H1 (cell line): Measurements from ENCODE around the gene ZNF473. TPM values are rescaled to one million over a fixed set of nuclear protein-coding genes. Genes with fewer than 3 reads are reported as not detected.
A peak's percentile ranks its signal among the peaks of the same experiment; 100 is the strongest.

Source experiments
- CTCF ChIA-PET: fragments of 300-600 bp; sonication (Branson Sonifier 250); formaldehyde crosslinking; loops from one replicate; lab custom pipeline; 2021; ENCODE audit not compliant: partially characterized antibody; lab: Charles Lee
- POLR2A ChIA-PET: fragments of 300-600 bp; sonication (Branson Sonifier 250); formaldehyde crosslinking; loops from one replicate; lab custom pipeline; 2021; ENCODE audit warnings: inconsistent platforms; ENCODE audit not compliant: partially characterized antibody; lab: Charles Lee
- DNase-seq, 2 experiments: peaks; one replicate each; pipeline versions ENCODE4 v3.0.0 to v3.0.0-alpha.2; 2010 to 2022; ENCODE audit warnings: low spot score in 2 of 2, low read depth in 1 of 2, mixed read lengths in 1 of 2
- FAIRE-seq: peaks from 2 replicates; lab custom pipeline; 2011; peaks lifted over from hg19 to GRCh38; lab: Jason Lieb, UNC
- H2AFZ ChIP-seq: 2 replicates; pipeline ENCODE4 v1.8.1; 2012; ENCODE audit warnings: low read length, inconsistent platforms
- H2AK5ac ChIP-seq: 2 replicates; pipeline ENCODE4 v1.6.1; 2013; ENCODE audit warnings: low read depth, low read length
- H2BK120ac ChIP-seq: replicated peaks from 2 replicates; pipeline ENCODE3; 2013; ENCODE audit warnings: low read depth, low read length, inconsistent platforms
- H2BK12ac ChIP-seq: 2 replicates; pipeline ENCODE4 v1.6.1; 2013; ENCODE audit warnings: low read depth, low read length
- H2BK15ac ChIP-seq: 2 replicates; pipeline ENCODE4 v1.6.1; 2013; ENCODE audit warnings: low read length
- H2BK20ac ChIP-seq: 2 replicates; pipeline ENCODE4 v1.6.1; 2013; ENCODE audit warnings: low read length
- H2BK5ac ChIP-seq: 2 replicates; pipeline ENCODE4 v1.6.1; 2013; ENCODE audit warnings: low read depth, low read length
- H3K14ac ChIP-seq: 2 replicates; pipeline ENCODE4 v1.6.1; 2013; ENCODE audit warnings: inconsistent platforms; ENCODE audit not compliant: insufficient read length
- H3K18ac ChIP-seq: 2 replicates; pipeline ENCODE4 v1.6.1; 2013; ENCODE audit warnings: low read length; ENCODE audit errors: extremely low read depth
- H3K23ac ChIP-seq: 2 replicates; pipeline ENCODE4 v1.6.1; 2013; ENCODE audit warnings: inconsistent platforms; ENCODE audit not compliant: insufficient read length
- H3K23me2 ChIP-seq: 2 replicates; pipeline ENCODE4 v1.6.1; 2013; ENCODE audit warnings: low read depth, low read length
- H3K27ac ChIP-seq: 2 replicates; pipeline ENCODE4 v1.6.1; 2011; ENCODE audit warnings: low read depth, low read length, inconsistent platforms
- H3K27me3 ChIP-seq, 4 experiments: replicated peaks in 1 of 4; 1 replicate in 1 of 4; 2 replicates in 3 of 4; pipeline versions ENCODE4 v1.6.1 to v1.8.1; 2011 to 2013; ENCODE audit warnings: low read length in 3 of 4, mild to moderate bottlenecking in 3 of 4, inconsistent platforms in 2 of 4, mixed read lengths in 2 of 4, moderate library complexity in 1 of 4; ENCODE audit not compliant: control insufficient read depth in 3 of 4, insufficient read depth in 3 of 4; ENCODE audit errors: extremely low read depth in 1 of 4
- H3K36me3 ChIP-seq, 4 experiments: 2 replicates each; pipeline versions ENCODE4 v1.6.1 to v1.8.1; 2011 to 2013; ENCODE audit warnings: mild to moderate bottlenecking in 4 of 4, low read length in 3 of 4, moderate library complexity in 2 of 4, control low read depth in 1 of 4, inconsistent platforms in 1 of 4; ENCODE audit not compliant: insufficient read depth in 4 of 4, control insufficient read depth in 2 of 4
- H3K4ac ChIP-seq: replicated peaks from 2 replicates; pipeline ENCODE3; 2013; ENCODE audit warnings: low read length, low read depth, mixed read lengths, inconsistent platforms; ENCODE audit not compliant: insufficient read length
- H3K4me1 ChIP-seq, 4 experiments: replicated peaks in 1 of 4; 1 replicate in 1 of 4; 2 replicates in 3 of 4; pipeline versions ENCODE4 v1.6.1 to v1.8.1; 2011 to 2013; ENCODE audit warnings: low read length in 3 of 4, inconsistent platforms in 2 of 4, mixed read lengths in 1 of 4; ENCODE audit not compliant: insufficient read depth in 4 of 4, control insufficient read depth in 3 of 4
- H3K4me2 ChIP-seq, 2 experiments: 2 replicates each; pipeline versions ENCODE4 v1.6.1 to v1.8.1; 2011 to 2013; ENCODE audit warnings: low read depth in 2 of 2, low read length in 2 of 2, control low read depth in 1 of 2, inconsistent platforms in 1 of 2, mild to moderate bottlenecking in 1 of 2; ENCODE audit not compliant: insufficient read depth in 1 of 2
- H3K4me3 ChIP-seq, 4 experiments: fragments of 200-600, 300-600 bp in 1 of 4; sonication (generic), shearing (Covaris generic), sonication (Bioruptor Twin) in 1 of 4; 2 replicates each; pipeline versions ENCODE4 v1.5.1 to v1.8.1; 2011 to 2016; ENCODE audit warnings: low read length in 4 of 4, low read depth in 3 of 4, control low read depth in 2 of 4, inconsistent platforms in 2 of 4, mild to moderate bottlenecking in 2 of 4, mixed read lengths in 1 of 4, moderate library complexity in 1 of 4; ENCODE audit not compliant: insufficient read depth in 2 of 4; ENCODE audit errors: extremely low read depth in 1 of 4
- H3K56ac ChIP-seq: replicated peaks from 2 replicates; pipeline ENCODE3; 2013; ENCODE audit warnings: low read depth, mild to moderate bottlenecking, mixed read lengths, low read length, inconsistent platforms; ENCODE audit not compliant: insufficient read length
- H3K79me1 ChIP-seq: 2 replicates; pipeline ENCODE4 v1.6.1; 2013; ENCODE audit warnings: low read depth, low read length, control low read depth
- H3K79me2 ChIP-seq, 2 experiments: 2 replicates each; pipeline versions ENCODE4 v1.6.1 to v1.8.1; 2012 to 2013; ENCODE audit warnings: low read length in 2 of 2, mild to moderate bottlenecking in 2 of 2, inconsistent platforms in 1 of 2; ENCODE audit not compliant: insufficient read depth in 2 of 2, control insufficient read depth in 1 of 2
- H3K9ac ChIP-seq, 4 experiments: replicated peaks in 1 of 4; 1 replicate in 1 of 4; 2 replicates in 3 of 4; pipeline versions ENCODE4 v1.6.1 to v1.8.1; 2011 to 2013; ENCODE audit warnings: low read depth in 3 of 4, low read length in 3 of 4, control low read depth in 2 of 4, mild to moderate bottlenecking in 2 of 4, moderate library complexity in 2 of 4, inconsistent platforms in 1 of 4; ENCODE audit errors: extremely low read depth in 1 of 4
- H3K9me3 ChIP-seq, 2 experiments: 2 replicates each; pipeline versions ENCODE4 v1.6.1 to v1.8.1; 2012 to 2013; ENCODE audit warnings: mild to moderate bottlenecking in 2 of 2, moderate library complexity in 2 of 2, control low read depth in 1 of 2, inconsistent platforms in 1 of 2, low read depth in 1 of 2, low read length in 1 of 2, mixed read lengths in 1 of 2; ENCODE audit not compliant: insufficient read depth in 2 of 2
- H4K20me1 ChIP-seq, 2 experiments: replicated peaks in 1 of 2; 2 replicates each; pipeline versions ENCODE3 to v1.8.1; 2011 to 2013; ENCODE audit warnings: inconsistent platforms in 2 of 2, low read length in 2 of 2, mild to moderate bottlenecking in 1 of 2; ENCODE audit not compliant: insufficient read depth in 2 of 2, control insufficient read depth in 1 of 2
- H4K5ac ChIP-seq: 2 replicates; pipeline ENCODE4 v1.6.1; 2013; ENCODE audit warnings: low read length, low read depth, mixed read lengths, inconsistent platforms; ENCODE audit not compliant: insufficient read length
- H4K8ac ChIP-seq: 2 replicates; pipeline ENCODE4 v1.8.0; 2013; ENCODE audit warnings: mild to moderate bottlenecking, moderate library complexity, low read length, inconsistent platforms; ENCODE audit not compliant: insufficient read depth; ENCODE audit errors: extremely low read depth
- H4K91ac ChIP-seq: replicated peaks from 2 replicates; pipeline ENCODE3; 2013; ENCODE audit warnings: low read length, mixed read lengths, inconsistent platforms; ENCODE audit not compliant: insufficient read length
- BCL11A ChIP-seq, 2 experiments: IDR thresholded peaks; one replicate each; pipeline ENCODE4 v1.6.1; 2011; ENCODE audit warnings: low read depth in 2 of 2, low read length in 2 of 2, mild to moderate bottlenecking in 2 of 2
- CEBPB ChIP-seq: IDR thresholded peaks from 2 replicates; pipeline ENCODE4 v1.6.1; 2012; ENCODE audit warnings: low read depth, low read length
- HDAC2 ChIP-seq, 2 experiments: fragments of 300-600 bp in 1 of 2; sonication (generic) in 1 of 2; IDR thresholded peaks; 2 replicates each; pipeline ENCODE4 v1.6.1; 2011 to 2012; ENCODE audit warnings: low read depth in 2 of 2, low read length in 2 of 2, mild to moderate bottlenecking in 2 of 2, moderate library complexity in 2 of 2, borderline replicate concordance in 1 of 2, inconsistent platforms in 1 of 2
- JUND ChIP-seq: IDR thresholded peaks from 2 replicates; pipeline ENCODE4 v1.6.1; 2011; ENCODE audit warnings: mild to moderate bottlenecking, improper control_type of control experiment, low read length
- KDM4A ChIP-seq: IDR thresholded peaks from one replicate; pipeline ENCODE4 v1.7.1; 2012; ENCODE audit warnings: low read depth, mild to moderate bottlenecking, moderate library complexity, low read length, inconsistent platforms; ENCODE audit not compliant: severe bottlenecking
- PHF8 ChIP-seq: fragments of 200-600 bp; sonication (generic); conservative IDR thresholded peaks from 2 replicates; pipeline ENCODE4 v1.7.1; 2012; ENCODE audit warnings: low read depth, mild to moderate bottlenecking, inconsistent platforms, low read length, moderate library complexity
- POLR2A ChIP-seq, 2 experiments: IDR thresholded peaks; 1 replicate in 1 of 2; 2 replicates in 1 of 2; pipeline ENCODE4 v1.6.1; 2011; ENCODE audit warnings: low read depth in 2 of 2, low read length in 2 of 2, mild to moderate bottlenecking in 2 of 2; ENCODE audit errors: control extremely low read depth in 1 of 2
- POLR2AphosphoS5 ChIP-seq: IDR thresholded peaks from 2 replicates; pipeline ENCODE4 v1.6.1; 2011; ENCODE audit warnings: low read depth, low read length
- TAF7 ChIP-seq: optimal IDR thresholded peaks from 2 replicates; pipeline ENCODE3; 2011; ENCODE audit warnings: low read depth, mild to moderate bottlenecking, inconsistent platforms, low read length, moderate library complexity, borderline replicate concordance
- WGBS, 2 experiments: shearing (Covaris generic) in 1 of 2; methylation state at CpG; one replicate each; pipeline versions ENCODE4 v1.1.6 to v1.1.7; 2013 to 2015; ENCODE audit warnings: low lambda C conversion rate in 2 of 2, mixed read lengths in 2 of 2, inconsistent platforms in 1 of 2, low coverage in 1 of 2, missing lambda C conversion rate in 1 of 2; ENCODE audit not compliant: insufficient replicate concordance in 2 of 2, insufficient coverage in 1 of 2, insufficient read length in 1 of 2; ENCODE audit errors: extremely low coverage in 1 of 2, missing lambda C conversion rate in 1 of 2; 5-methylcytosine and 5-hydroxymethylcytosine counted together
- polyA plus RNA-seq, 7 experiments: library from polyadenylated mRNA; depleted of rRNA in 3 of 7; stranded (reverse) in 5 of 7; unstranded in 2 of 7; fragments of >200 nt in 5 of 7; fragments of 200-250 nt in 2 of 7; gene quantifications; 1 replicate in 5 of 7; 2 replicates in 1 of 7; 4 replicates in 1 of 7; pipeline versions ENCODE4 v1.2.1 to v1.2.3, GENCODE V29; 2011 to 2013; ENCODE audit warnings: missing spikeins in 2 of 7, mixed read lengths in 2 of 7
- total RNA-seq: library from RNA; stranded (reverse); fragmentation: NEBNext Ultra II Directional; extraction: Animal tissue kit (Norgen Biotek cat#: 25700); gene quantifications from 2 replicates; pipeline ENCODE4 v1.2.1, GENCODE V29; 2021

The ZNF473 gene
- total and polyA plus RNA-seq, 2 of the 8 experiments (the other 6 are each of a cell fraction or from before 2014, with no cell fraction given), result 5.2 to 11.7 TPM

GRCh38 chr19:50025022-50025793, 597 bp upstream of the ZNF473 start, which contains the start of gene VRK3:
TSS of gene VRK3 (minus strand) at chr19:50025372. CDS start at chr19:50016162, 9,210 bp downstream.
- Histone ChIP-seq H3K14ac (no peak within 1 kb of the TSS), H3K18ac (peak within 1 kb of the TSS; percentile 62; the same call in 1 of the 2 replicates), H3K56ac (peak within 1 kb of the TSS; percentile 56), H2BK20ac (no peak within 1 kb of the TSS), H3K23ac (no peak within 1 kb of the TSS), H3K23me2 (peaks cover 7% of the 10 kb centered on the region; the same call in 1 of the 2 replicates), H2BK120ac (no peak within 1 kb of the TSS), H3K9me3 (no peaks in the 10 kb centered on the region), H2BK5ac (peak within 1 kb of the TSS; percentile 53; the same call in 1 of the 2 replicates), H3K9ac (peak within 1 kb of the TSS; percentile 50 to 82 (median 76)), H3K79me2 (peaks cover 3 to 31% of the 10 kb centered on the region in 2 experiments; a peak in 3 of 4 replicates), H2AK5ac (no peak within 1 kb of the TSS), H2AFZ (peak within 1 kb of the TSS; percentile 99), H3K4me2 (peak within 1 kb of the TSS; percentile 73 to 87), H3K27me3 (no peaks in the 10 kb centered on the region), H3K79me1 (no peaks in the 10 kb centered on the region; the same call in 1 of the 2 replicates), H3K36me3 (peaks cover 0 to 2% (median 0%) of the 10 kb centered on the region in 4 experiments; a peak in 1 of 8 replicates), H3K4ac (no peak within 1 kb of the TSS), H3K27ac (peak within 1 kb of the TSS; percentile 87), H4K91ac (no peak within 1 kb of the TSS), H2BK15ac (no peak within 1 kb of the TSS), H4K20me1 (peaks cover 2 to 4% of the 10 kb centered on the region in 2 experiments), H4K5ac (peak within 1 kb of the TSS; percentile 34), H4K8ac (peak within 1 kb of the TSS; percentile 91), H3K4me3 (peak within 1 kb of the TSS; percentile 73 to 92 (median 90)), H2BK12ac (no peak within 1 kb of the TSS), H3K4me1 (peaks cover 0 to 6% (median 0%) of the 10 kb centered on the region in 4 experiments; a peak in 3 of 7 replicates)
- WGBS, 2 experiments, result 1% methylated on average over 52 of the region's 59 CpGs; no CpG with 5 or more reads in 1 of the 2 experiments
- FAIRE-seq (peak; percentile 95), DNase-seq (peak; percentile 93 to 98)
- POLR2A ChIA-PET, result interaction anchor here (0.8 to 1.7 kb wide), 9 partner anchors 13 to 148 kb away, joined by 3 to 15 read pairs (median 3); partner anchors contain the start of genes AKT1S1, ATF5, NUP62 and TBC1D17
- CTCF ChIA-PET, result interaction anchor here (0.9 to 1.3 kb wide), 2 partner anchors 15 to 214 kb away, joined by 3 read pairs; no protein-coding TSS in a partner anchor
- TF ChIP-seq KDM4A (peak; percentile 81), PHF8 (peak; percentile 81), JUND (peak; percentile 6; the same call in 1 of the 2 replicates), CEBPB (no peak), POLR2A (IDR thresholded peaks at IDR 0.05; ENCODE audit: control extremely low read depth in 1 of 2, low read depth in 2 of 2, low read length in 2 of 2) (0 out of 3 replicates have a peak, but pooled peaks of 1 of the 2 experiments have one; percentile 19), POLR2AphosphoS5 (no peak), BCL11A (IDR thresholded peaks at IDR 0.05; ENCODE audit: low read depth in 2 of 2, low read length in 2 of 2) (no peak), TAF7 (no peak), HDAC2 (IDR thresholded peaks at IDR 0.05; ENCODE audit: borderline replicate concordance in 1 of 2, low read depth in 2 of 2, low read length in 2 of 2) (peak in 1 of 2 experiments; percentile 57; a peak in 1 of 4 replicates)
